ENCODE results near the gene HMGCR. TPM values are rescaled to one million over a fixed set of nuclear protein-coding genes. Genes with fewer than 3 reads are reported as not detected.

Gene HMGCR
- total RNA-seq, 1 experiment from 2014 or later, result 30.1 TPM

- in situ Hi-C loops (cut with HindIII; ENCODE audit: low pct_unique_long_range_greater_than_20kb, low sequenced_read_pairs), result no loop called here
- peak; percentile 70 for DNase-seq (ENCODE audit: low read depth)
Observed at GRCh38 chr5:75335952-75336614, 937 bp upstream of the HMGCR start.

- in situ Hi-C loops (cut with HindIII; ENCODE audit: low pct_unique_long_range_greater_than_20kb, low sequenced_read_pairs), result no loop called here
- DNase-seq (ENCODE audit: low read depth), result peak; percentile 23
Observed at GRCh38 chr5:75337366-75338021, 474 bp downstream of the HMGCR start.

- no peak for DNase-seq (ENCODE audit: low read depth)
- in situ Hi-C loops (cut with HindIII; ENCODE audit: low pct_unique_long_range_greater_than_20kb, low sequenced_read_pairs), result no loop called here
Observed at GRCh38 chr5:75338408-75338807, 1.4 kb downstream of the HMGCR start.

GRCh38 chr5:75340714-75341478 lies 3.9 kb downstream of the HMGCR start:
- DNase-seq (ENCODE audit: low read depth), result no peak
- in situ Hi-C loops (cut with HindIII; ENCODE audit: low pct_unique_long_range_greater_than_20kb, low sequenced_read_pairs), result no loop called here

- in situ Hi-C loops (cut with HindIII; ENCODE audit: low pct_unique_long_range_greater_than_20kb, low sequenced_read_pairs), result no loop called here
Observed at GRCh38 chr5:75341934-75342333, 4.9 kb downstream of the HMGCR start.

GRCh38 chr5:75342836-75343235 lies 5.8 kb downstream of the HMGCR start:
- in situ Hi-C loops (cut with HindIII; ENCODE audit: low pct_unique_long_range_greater_than_20kb, low sequenced_read_pairs), result no loop called here
- DNase-seq (ENCODE audit: low read depth), result no peak

More at GRCh38 chr5:75341934-75342333, 4.9 kb downstream of the HMGCR start:
- no peak for DNase-seq (ENCODE audit: low read depth)

GRCh38 chr5:75348241-75348640 lies 11.2 kb downstream of the HMGCR start:
- DNase-seq (ENCODE audit: low read depth), result no peak
- in situ Hi-C loops (cut with HindIII; ENCODE audit: low pct_unique_long_range_greater_than_20kb, low sequenced_read_pairs), result no loop called here

GRCh38 chr5:75349663-75350062 lies 12.6 kb downstream of the HMGCR start:
- in situ Hi-C loops (cut with HindIII; ENCODE audit: low pct_unique_long_range_greater_than_20kb, low sequenced_read_pairs), result no loop called here
- no peak for DNase-seq (ENCODE audit: low read depth)

- in situ Hi-C loops (cut with HindIII; ENCODE audit: low pct_unique_long_range_greater_than_20kb, low sequenced_read_pairs), result no loop called here
- no peak for DNase-seq (ENCODE audit: low read depth)
Observed at GRCh38 chr5:75351139-75351926, 14.3 kb downstream of the HMGCR start.

GRCh38 chr5:75355236-75355635 lies 18.2 kb downstream of the HMGCR start:
- in situ Hi-C loops (cut with HindIII; ENCODE audit: low pct_unique_long_range_greater_than_20kb, low sequenced_read_pairs), result no loop called here
- no peak for DNase-seq (ENCODE audit: low read depth)

GRCh38 chr5:75356719-75357118 lies 19.7 kb downstream of the HMGCR start:
- in situ Hi-C loops (cut with HindIII; ENCODE audit: low pct_unique_long_range_greater_than_20kb, low sequenced_read_pairs), result no loop called here
- no peak for DNase-seq (ENCODE audit: low read depth)

GRCh38 chr5:75358117-75358516 lies 21.1 kb downstream of the HMGCR start:
- in situ Hi-C loops (cut with HindIII; ENCODE audit: low pct_unique_long_range_greater_than_20kb, low sequenced_read_pairs), result no loop called here
- no peak for DNase-seq (ENCODE audit: low read depth)

- DNase-seq (ENCODE audit: low read depth), result no peak
- in situ Hi-C loops (cut with HindIII; ENCODE audit: low pct_unique_long_range_greater_than_20kb, low sequenced_read_pairs), result no loop called here
Observed at GRCh38 chr5:75361310-75361709, 24.3 kb downstream of the HMGCR start.

- no peak for DNase-seq (ENCODE audit: low read depth)
- in situ Hi-C loops (cut with HindIII; ENCODE audit: low pct_unique_long_range_greater_than_20kb, low sequenced_read_pairs), result no loop called here
Observed at GRCh38 chr5:75362474-75362975, 25.5 kb downstream of the HMGCR start.

GRCh38 chr5:75363111-75363510 lies 26.1 kb downstream of the HMGCR start:
- in situ Hi-C loops (cut with HindIII; ENCODE audit: low pct_unique_long_range_greater_than_20kb, low sequenced_read_pairs), result no loop called here

GRCh38 chr5:75363726-75364495 lies 26.9 kb downstream of the HMGCR start:
- in situ Hi-C loops (cut with HindIII; ENCODE audit: low pct_unique_long_range_greater_than_20kb, low sequenced_read_pairs), result no loop called here
- DNase-seq (ENCODE audit: low read depth), result no peak

More at GRCh38 chr5:75363111-75363510, 26.1 kb downstream of the HMGCR start:
- no peak for DNase-seq (ENCODE audit: low read depth)

GRCh38 chr5:75364571-75365280 lies 27.7 kb downstream of the HMGCR start:
- in situ Hi-C loops (cut with HindIII; ENCODE audit: low pct_unique_long_range_greater_than_20kb, low sequenced_read_pairs), result no loop called here

More at GRCh38 chr5:75364571-75365280, 27.7 kb downstream of the HMGCR start:
- no peak for DNase-seq (ENCODE audit: low read depth)

Data from Caki2 (cell line).